NCI-H1694 treated with DMSO at 0.1 percent for 48 hours (cell line): Measurements from ENCODE around the gene YWHAH.

Experiments
- DNase-seq: peaks from one replicate; lab custom pipeline; 2025; lab: John Stamatoyannopoulos, UW

The YWHAH gene

GRCh38 chr22:31983911-31984656, 39.7 kb downstream of the YWHAH start:
- DNase-seq: no peak

- no peak for DNase-seq
Measured at GRCh38 chr22:31987218-31987617, 42.9 kb downstream of the YWHAH start.

- DNase-seq: no peak
Measured at GRCh38 chr22:31991102-31991839, 46.9 kb downstream of the YWHAH start.

- peak; percentile 10 for DNase-seq
Measured at GRCh38 chr22:31995046-31995445, 50.7 kb downstream of the YWHAH start.

GRCh38 chr22:31995807-31996206, 51.5 kb downstream of the YWHAH start:
- no peak for DNase-seq

- no peak for DNase-seq
Measured at GRCh38 chr22:31998784-31999385, 54.5 kb downstream of the YWHAH start.

- no peak for DNase-seq
Measured at GRCh38 chr22:32000181-32000580, 55.8 kb downstream of the YWHAH start.

GRCh38 chr22:32005453-32005852, 61.1 kb downstream of the YWHAH start:
- DNase-seq: no peak
